Measurements from ENCODE around the gene BTBD7.
"Not testable (repeated sequence)": the region's sequence is repeated elsewhere in the genome, so short reads cannot be mapped to it uniquely, and the experiment has no call there.

DNA sequence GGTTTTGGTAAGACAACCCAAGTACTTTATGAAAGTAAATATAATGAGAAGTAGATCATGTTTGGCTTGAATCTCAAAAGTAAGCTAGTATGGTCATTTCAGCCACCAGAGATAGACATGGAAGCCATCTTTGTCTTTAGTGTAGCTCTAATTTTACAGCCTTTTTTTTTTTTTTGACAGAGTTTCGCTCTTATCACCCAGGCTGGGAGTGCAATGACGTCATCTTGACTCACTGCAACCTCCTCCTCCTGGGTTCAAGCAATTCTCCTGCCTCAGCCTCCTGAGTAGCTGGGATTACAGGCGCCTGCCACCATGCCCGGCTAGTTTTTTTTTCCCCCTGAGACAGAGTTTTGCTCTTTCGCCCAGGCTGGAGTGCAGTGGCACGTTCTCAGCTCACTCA lies 22.0 kb upstream of the BTBD7 start:
- TF ChIP-seq, protein P1, sequence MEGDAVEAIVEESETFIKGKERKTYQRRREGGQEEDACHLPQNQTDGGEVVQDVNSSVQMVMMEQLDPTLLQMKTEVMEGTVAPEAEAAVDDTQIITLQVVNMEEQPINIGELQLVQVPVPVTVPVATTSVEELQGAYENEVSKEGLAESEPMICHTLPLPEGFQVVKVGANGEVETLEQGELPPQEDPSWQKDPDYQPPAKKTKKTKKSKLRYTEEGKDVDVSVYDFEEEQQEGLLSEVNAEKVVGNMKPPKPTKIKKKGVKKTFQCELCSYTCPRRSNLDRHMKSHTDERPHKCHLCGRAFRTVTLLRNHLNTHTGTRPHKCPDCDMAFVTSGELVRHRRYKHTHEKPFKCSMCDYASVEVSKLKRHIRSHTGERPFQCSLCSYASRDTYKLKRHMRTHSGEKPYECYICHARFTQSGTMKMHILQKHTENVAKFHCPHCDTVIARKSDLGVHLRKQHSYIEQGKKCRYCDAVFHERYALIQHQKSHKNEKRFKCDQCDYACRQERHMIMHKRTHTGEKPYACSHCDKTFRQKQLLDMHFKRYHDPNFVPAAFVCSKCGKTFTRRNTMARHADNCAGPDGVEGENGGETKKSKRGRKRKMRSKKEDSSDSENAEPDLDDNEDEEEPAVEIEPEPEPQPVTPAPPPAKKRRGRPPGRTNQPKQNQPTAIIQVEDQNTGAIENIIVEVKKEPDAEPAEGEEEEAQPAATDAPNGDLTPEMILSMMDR (IDR thresholded peaks at IDR 0.05), result not testable (repeated sequence)
- not testable (repeated sequence) for TF ChIP-seq POLR2A (IDR thresholded peaks at IDR 0.05)
